HTR-8/SVneo (cell line): ENCODE results near the gene GALP.
"Not testable (repeated sequence)": the region's sequence is repeated elsewhere in the genome, so short reads cannot be mapped to it uniquely, and the experiment has no call there.

Experiments
- DNase-seq: peaks from one replicate; pipeline ENCODE4 v3.0.0; 2011; ENCODE audit warnings: low spot score, mixed read lengths; ENCODE audit not compliant: insufficient read length
- FAIRE-seq: peaks from 2 replicates; lab custom pipeline; 2011; peaks lifted over from hg19 to GRCh38; lab: Jason Lieb, UNC

The GALP gene

DNA sequence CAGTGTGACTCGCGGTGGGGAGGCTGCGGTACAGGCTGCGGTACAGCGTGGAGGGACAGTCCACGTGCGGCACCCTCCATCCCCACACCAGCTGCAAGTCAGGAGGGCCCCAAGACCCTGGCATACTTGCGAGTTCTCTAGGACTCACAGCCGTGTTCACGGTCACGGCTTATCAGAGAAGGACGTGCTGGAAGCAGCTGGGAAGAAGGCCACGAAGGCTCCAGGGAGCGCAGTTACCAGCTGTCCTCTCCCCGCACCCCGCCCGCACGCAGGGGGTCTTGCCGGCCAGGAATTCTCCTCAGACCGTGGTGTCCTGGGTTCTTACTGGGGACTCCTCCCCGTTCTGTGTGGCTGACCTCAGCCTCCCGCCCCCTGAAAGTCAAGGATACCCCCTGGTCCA, 28.5 kb upstream of the GALP start:
- no peak for FAIRE-seq
- no peak for DNase-seq

DNA sequence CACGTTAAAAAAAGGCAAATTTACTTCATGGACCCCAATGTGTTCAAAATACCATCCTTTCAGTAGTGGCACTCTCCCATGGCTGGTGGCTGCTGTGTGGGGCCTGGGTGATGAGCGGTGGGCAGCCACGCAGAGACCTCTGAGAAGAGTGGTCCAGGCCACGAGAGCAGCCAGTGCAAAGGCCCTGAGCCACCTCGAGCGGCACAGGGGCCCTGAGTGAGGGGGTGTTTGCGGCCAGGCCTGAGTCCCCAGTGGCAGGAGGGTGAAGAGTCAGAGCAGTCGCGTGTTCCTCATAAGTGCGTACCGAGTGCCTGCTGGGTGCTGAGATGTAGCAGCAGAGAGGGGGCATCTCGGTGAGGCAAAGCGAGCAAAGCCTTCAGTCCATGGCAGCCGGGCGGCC, 27.7 kb upstream of the GALP start:
- FAIRE-seq = no peak
- DNase-seq = no peak

DNA sequence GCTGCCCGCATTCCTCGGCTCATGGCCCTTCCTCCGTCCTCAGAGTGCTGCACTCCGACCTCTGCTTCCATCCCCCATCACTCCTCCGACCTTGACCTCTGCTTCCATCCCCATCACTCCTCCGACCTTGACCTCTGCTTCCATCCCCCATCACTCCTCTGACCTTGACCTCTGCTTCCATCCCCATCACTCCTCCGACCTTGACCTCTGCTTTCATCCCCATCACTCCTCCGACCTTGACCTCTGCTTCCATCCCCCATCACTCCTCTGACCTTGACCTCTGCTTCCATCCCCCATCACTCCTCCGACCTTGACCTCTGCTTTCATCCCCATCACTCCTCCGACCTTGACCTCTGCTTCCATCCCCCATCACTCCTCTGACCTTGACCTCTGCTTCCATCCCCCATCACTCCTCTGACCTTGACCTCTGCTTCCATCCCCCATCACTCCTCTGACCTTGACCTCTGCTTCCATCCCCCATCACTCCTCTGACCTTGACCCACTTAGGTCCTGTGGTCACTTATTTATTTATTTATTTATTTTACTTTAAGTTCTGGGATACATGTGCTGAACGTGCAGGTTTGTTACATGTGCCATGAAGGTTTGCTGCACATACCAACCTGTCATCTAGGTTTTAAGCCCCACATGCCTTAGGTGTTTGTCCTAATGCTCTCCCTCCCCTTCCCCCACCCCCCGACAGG, 26.7 kb upstream of the GALP start:
- not testable (repeated sequence) for FAIRE-seq, DNase-seq

DNA sequence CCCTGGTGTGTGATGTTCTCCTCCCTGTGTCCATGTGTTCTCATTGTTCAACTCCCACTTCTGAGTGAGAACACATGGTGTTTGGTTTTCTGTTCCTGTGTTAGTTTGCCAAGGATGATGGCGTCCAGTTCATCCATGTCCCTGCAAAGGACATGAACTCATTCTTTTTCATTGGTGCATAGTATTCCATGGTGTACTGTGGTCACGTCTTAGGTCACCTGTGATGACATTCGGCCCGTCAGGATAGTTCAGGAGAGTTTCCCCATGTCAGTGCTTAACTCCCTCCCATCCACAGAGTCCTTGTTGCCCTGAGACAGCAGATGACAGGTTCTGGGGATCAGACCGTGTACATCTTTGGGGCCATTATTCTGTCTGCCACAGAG, 26.2 kb upstream of the GALP start:
- FAIRE-seq = no peak

DNA sequence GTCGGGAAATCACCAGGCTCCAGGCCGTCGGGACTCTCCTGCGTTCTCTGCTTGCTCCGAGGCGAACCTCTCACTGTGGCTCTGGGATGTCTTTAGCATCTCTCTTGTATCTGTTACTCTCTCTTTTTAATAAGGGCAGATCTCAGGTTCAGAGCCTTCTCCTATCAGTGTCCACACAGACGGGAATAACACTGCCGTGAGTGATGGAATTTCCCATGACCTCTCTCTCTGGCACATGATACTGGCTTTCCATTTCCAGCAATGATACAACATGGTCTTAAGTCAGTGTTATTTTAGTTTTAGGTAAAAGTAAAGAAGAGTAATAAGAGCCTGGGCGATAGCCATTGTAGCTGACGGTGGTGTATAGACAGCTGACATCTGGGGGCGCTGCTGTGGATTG, 25.4 kb upstream of the GALP start:
- DNase-seq (no peak), FAIRE-seq (no peak)

More for the DNA sequence above, 26.2 kb upstream of the GALP start:
- no peak for DNase-seq

DNA sequence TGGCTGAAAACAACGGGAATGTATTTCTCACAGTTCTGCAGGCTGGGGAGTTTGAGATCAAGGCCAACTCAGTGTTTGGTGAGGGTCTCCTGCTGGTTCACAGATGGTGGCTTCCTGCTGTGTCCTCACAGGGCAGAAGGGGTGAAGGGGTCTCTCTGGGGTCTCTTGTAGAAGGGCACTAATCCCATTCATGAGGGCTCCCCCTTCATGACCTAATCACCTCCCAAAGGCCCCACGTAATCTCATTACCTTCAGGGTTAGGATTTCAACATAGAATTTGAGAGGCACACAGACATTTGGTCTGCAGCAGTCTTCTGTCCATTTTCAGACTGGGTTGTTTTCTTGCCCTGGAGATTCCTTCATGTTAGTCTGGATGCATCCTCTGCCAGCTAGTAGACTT, 23.2 kb upstream of the GALP start:
- DNase-seq (no peak), FAIRE-seq (no peak)

DNA sequence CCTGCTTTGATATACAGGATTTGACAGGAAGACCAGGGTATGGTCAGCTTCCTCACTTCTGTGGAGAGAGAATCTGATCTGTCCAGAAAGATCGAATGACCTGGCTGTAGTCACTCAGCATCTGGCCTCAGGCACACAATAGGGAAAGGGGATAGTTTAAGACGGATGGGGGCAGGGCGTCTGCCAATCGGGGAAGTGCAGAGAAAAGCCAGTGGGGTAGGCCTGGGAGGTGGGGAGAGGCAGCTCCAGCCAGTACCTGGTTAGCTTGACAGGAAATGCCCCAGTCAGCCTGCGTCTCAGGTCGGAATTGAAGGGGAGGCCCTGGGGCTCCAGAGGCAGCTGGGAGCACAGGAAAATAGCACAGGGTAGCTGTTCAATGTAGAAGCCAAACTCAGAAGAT, 22.3 kb upstream of the GALP start:
- DNase-seq (no peak), FAIRE-seq (no peak)

DNA sequence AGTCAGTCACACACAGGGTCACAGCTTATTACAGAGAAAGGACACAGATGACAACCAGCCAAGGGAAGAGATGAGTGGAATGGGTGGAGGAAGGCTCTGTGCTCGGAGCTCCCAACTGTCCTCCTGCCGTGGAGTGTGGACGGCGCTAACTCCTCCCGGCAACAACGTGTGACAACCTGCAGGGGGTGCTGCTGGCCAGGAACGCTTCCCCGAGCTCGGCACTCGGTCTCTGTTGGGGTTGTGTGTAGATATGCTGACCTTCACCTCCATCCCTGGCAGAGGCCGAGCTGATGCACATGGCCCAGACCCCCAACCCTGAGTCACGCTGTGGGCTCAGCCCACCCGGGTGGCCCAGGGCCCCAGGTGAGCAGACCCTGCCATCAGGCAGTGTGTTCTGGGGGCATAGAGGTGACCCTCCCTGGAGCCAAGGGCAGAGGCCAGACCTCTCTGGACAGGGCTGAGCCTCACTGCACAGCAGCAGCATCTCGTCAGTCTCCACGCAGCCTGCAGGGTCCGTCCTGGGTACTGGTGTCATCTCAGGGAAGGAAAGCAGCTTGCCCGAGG, 20.6 kb upstream of the GALP start:
- FAIRE-seq = no peak
- no peak for DNase-seq

DNA sequence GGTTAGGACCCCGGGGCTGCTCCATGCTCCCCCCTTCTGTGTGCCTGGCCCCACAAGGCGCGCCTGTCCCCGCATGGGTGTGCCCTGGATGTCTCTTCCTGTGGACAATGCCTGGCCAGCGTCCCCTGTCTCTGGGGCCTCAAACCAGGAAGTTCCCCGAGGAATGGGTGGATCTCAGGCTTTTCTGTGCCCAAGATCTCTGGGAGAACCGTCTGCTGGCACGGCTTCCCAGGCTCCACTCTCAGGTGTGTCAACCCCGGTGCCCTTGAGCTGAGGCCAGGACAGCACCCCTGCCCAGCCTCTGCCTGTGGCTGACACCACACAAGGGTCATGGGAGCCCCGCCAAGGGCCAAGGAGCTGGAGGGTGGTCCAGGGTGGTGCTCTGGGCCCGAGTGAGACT, 19.0 kb upstream of the GALP start:
- FAIRE-seq = no peak

DNA sequence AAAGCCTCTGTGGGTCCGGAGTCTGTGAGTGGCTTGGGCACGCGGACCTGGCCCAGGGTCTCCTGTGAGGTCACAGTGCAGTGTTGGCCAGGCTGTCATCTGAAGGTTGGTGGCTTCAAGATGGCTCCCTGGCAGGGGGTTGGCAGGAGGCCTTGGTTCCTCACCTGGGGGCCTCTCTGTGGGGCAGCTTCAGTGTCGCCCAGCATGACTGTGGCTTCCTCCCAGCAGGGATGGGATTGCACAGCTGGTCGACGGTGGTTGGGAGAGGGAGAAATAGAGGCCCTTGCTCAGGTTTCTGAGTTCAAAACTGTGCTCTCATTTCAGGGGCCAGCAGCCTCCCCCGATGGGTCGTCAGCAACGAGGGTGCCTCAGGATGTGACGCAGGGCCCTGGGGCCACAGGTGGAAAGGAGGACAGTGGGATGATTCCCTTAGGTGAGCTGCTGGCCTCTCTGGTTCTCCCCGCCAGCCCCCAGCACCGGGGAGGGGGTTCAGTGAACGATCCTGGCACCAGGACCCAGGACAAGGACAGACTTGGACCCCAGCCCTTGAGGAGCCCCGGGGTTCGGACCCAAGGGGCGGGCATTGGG, 17.5 kb upstream of the GALP start:
- FAIRE-seq (no peak), DNase-seq (no peak)

More for the DNA sequence above, 19.0 kb upstream of the GALP start:
- no peak for DNase-seq

DNA sequence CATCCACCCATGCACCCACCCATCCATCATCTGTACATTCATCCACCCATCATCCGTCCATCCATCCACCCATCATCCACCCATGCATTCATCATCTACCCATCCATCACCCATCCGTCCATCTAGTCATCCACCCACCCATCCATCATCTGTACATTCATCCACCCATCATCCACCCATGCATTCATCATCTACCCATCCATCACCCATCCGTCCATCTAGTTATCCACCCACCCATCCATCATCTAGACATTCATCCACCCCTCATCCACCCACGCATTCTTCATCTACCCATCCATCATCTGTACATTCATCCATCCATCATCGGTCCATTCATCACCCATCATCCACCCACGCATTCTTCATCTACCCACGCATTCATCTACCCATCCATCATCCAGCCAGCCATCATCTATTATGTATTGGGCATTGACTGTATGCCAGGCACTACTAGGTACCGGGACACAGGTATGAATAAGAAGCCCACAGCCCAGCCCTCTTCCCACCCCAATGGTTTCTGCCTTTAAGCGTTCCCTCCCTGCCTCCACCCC, 16.7 kb upstream of the GALP start:
- FAIRE-seq = peak; percentile 92
- DNase-seq = no peak

DNA sequence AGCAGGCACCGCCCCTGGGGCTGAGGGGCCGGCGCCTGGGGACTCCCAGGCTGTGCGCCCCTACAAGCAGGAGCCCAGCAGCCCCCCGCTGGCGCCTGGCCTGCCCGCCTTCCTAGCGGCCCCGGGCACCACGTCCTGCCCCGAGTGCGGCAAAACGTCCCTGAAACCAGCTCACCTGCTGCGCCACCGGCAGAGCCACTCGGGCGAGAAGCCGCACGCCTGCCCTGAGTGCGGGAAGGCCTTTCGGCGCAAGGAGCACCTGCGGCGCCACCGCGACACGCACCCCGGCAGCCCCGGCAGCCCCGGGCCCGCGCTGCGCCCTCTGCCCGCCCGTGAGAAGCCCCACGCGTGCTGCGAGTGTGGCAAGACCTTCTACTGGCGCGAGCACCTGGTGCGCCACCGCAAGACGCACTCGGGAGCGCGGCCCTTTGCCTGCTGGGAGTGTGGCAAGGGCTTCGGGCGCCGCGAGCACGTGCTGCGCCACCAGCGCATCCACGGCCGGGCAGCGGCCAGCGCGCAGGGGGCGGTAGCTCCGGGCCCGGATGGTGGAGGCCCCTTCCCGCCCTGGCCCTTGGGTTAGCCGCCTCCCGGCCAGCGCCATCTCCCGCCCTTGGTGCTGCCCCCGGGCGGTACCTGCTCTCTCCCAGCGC, 16.1 kb upstream of the GALP start:
- FAIRE-seq (no peak), DNase-seq (no peak)

DNA sequence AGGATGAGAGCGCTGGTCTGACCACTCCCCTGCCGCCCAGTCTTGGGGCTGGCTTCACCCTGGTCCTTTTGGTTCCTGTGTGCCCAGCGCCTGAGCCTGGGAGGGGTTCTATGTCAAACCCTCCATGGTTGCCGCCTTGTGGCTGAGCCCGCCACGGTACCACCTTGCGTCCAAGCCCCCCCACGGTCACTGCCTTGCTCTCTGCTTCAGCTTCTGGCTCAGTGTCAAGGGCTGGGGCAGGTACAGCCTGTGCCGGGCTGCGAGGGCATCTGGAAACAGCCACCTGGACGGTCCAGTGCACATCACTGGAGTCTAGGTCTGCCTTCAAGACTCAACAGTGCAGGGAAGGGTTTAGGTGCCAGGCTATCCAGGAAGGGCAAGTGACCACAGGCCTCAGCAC, 14.3 kb upstream of the GALP start:
- no peak for FAIRE-seq
- no peak for DNase-seq

DNA sequence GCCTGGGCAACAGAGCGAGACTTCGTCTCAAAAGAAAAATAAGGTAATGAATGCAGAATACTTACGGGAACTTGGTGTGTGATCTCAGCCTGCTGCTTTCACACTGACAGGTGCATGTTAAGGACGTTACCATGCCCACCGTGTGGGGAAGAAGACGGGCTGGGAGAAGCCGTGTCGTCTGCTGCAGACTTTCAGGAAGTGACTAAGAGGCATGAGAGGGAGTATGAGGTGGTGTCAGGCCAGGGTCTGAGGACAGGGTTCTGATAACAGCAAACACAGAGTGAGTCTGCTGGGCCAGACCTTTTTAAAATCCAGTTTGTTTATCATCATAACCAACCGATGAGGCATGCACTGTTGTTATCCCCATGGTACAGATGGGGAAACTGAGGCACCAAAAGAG, 13.6 kb upstream of the GALP start:
- DNase-seq = no peak
- peak; percentile 9 for FAIRE-seq

DNA sequence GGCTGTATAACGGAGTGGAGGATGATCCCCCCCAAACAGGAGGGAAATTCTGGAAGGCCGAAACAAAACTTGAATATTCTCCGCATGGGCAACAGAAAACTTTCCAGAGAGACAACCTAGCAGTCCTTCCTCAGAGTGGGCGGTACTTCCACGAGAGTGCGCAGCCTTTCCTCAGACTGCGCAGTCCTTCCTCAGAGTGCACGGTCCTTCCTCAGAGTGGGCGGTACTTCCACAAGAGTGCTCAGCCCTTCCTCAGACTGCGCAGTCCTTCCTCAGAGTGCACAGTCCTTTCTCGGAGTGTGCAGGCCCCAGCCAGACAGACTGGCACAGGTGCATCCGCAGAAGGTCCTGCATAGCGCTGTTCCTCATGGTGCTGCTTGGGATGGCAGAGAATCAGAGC, 12.7 kb upstream of the GALP start:
- DNase-seq = no peak
- no peak for FAIRE-seq

DNA sequence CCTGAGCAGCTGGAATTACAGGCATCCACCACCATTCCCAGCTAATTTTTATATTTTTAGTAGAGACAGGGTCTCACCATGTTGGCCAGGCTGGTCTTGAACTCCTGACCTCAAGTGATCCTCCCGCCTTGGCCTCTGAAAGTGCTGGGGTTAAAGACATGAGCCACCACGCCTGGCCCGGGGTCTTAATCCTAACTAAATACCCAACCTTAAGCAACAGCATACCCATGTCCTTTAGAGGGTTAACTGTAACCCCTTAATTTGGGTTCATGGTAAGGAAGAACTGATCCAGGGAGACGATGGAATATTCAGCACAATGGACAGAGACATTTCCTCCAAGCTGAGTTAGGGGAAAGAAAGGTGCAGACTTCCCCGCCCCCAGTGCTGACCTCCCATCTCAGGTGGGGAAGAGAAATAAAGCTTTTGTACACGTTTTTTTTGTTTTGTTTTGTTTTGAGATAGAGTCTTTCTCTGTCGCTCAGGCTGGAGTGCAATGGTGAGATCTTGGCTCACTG, 8.7 kb upstream of the GALP start:
- FAIRE-seq (no peak), DNase-seq (no peak)

DNA sequence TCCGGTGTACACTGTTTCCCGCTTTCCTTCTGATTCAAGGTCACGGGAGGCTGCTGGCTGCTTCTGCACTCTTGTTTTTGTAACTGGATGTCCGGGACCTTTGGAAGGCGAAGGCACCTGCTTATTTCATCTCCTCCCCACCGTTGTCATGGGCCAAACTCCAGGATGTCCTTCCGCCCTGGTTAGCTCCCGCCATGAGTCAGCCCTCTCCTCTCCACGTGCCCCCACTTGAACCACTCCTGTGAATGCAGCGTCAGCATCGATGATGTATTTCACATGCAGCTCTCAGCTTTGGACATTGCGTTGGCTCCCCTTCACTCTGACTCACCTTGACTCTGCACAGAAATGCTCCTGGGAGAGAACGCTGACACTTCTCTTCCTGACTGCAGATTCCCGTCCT, 5.5 kb upstream of the GALP start:
- peak; percentile 32 for DNase-seq
- no peak for FAIRE-seq

DNA sequence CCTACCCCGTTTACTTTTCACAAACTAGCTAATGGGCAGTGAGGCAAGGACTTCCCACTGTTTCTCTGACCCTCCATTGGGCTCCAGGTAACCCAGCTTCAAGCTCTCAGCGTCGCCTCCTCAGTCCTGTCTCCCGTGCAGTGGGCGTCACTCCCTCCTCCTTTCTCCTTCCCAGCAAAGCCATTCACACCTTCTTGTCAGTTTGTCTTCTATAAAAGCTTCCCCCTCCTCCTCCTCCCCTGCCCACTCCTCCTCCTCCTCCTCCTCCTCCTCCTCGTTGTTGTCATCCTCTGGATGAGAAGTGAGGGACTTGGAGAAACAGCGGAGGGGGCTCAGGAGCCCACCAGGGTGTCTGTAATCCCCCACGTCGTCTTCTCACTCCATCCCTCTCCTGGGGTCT, 1.7 kb upstream of the GALP start:
- no peak for FAIRE-seq

DNA sequence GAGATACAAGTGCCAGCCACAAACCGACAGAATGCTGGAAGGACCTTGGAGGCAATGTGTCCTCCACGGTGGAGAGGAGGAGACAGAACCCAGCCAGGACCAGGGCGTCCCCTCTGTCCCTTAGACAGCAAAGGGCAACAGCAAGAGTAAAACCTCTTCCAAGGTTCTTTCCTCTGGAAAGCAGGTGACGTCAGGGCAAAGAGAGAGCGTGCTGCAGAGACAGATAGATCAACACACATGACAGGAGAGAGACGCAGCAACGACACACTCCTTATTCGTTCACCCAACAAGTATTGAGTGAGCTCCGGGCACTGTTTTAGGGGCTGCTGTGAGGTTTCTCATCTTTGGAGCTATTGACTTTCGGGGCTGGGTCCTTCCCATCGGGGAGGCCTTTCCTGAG, 1.3 kb upstream of the GALP start:
- no peak for FAIRE-seq
- DNase-seq = no peak

More for the DNA sequence above, 1.7 kb upstream of the GALP start:
- DNase-seq = no peak

DNA sequence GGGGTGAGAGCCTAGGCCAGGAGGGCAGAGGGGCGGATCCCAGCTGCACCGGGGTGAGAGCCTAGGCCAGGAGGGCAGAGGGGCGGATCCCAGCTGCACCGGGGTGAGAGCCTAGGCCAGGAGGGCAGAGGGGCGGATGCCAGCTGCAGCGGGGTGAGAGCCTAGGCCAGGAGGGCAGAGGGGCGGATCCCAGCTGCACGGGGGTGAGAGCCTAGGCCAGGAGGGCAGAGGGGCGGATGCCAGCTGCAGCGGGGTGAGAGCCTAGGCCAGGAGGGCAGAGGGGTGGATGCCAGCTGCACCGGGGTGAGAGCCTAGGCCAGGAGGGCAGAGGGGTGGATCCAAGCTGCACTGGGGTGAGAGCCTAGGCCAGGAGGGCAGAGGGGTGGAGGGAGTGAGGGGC, 502 bp downstream of the GALP start:
- DNase-seq, FAIRE-seq: not testable (repeated sequence)

DNA sequence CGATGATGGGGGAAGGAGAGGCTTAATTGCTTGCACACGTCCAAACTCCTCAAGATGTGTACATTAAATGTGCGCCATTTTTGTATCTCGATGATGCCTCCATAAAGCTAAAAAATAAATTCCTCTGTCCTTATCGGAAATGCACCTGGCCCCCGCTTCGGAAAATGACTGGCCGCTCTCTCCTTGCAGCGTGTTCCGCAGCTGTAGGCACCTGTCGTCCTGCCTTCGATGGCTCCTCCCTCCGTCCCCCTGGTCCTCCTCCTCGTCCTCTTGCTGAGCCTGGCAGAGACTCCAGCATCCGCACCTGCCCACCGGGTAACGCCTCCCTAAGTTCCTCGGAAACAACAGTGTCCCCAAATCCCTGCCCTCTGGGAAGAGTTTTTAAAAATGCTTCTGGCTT, 1.1 kb downstream of the GALP start:
- DNase-seq (no peak), FAIRE-seq (no peak)
